ENCODE data around the gene ZNF236.

DNA sequence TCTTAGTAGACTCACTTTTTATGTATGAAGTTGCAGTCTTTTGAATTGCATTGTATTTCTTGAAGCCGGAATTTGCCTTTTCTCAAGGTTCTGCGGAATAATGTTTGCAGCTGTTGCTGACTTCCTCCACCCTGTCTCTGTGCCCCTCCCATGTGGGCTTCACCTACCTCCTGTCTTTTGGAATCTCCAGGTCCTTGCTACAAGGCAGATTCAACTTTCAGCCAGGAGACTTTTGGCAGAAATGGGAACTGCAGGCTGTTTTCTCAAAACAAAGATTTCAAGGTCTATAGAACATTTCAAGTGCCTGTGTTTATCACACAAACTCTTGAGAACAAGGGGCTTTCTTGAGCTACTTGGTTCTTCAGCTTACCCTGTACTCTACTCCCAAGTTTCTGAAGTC, 25.6 kb downstream of the ZNF236 start:
- TF ChIP-seq, protein P1, sequence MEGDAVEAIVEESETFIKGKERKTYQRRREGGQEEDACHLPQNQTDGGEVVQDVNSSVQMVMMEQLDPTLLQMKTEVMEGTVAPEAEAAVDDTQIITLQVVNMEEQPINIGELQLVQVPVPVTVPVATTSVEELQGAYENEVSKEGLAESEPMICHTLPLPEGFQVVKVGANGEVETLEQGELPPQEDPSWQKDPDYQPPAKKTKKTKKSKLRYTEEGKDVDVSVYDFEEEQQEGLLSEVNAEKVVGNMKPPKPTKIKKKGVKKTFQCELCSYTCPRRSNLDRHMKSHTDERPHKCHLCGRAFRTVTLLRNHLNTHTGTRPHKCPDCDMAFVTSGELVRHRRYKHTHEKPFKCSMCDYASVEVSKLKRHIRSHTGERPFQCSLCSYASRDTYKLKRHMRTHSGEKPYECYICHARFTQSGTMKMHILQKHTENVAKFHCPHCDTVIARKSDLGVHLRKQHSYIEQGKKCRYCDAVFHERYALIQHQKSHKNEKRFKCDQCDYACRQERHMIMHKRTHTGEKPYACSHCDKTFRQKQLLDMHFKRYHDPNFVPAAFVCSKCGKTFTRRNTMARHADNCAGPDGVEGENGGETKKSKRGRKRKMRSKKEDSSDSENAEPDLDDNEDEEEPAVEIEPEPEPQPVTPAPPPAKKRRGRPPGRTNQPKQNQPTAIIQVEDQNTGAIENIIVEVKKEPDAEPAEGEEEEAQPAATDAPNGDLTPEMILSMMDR (IDR thresholded peaks at IDR 0.05): peak; percentile 28
- no peak for TF ChIP-seq EZH2 (IDR thresholded peaks at IDR 0.05)

All from neural progenitor cell (in vitro differentiated cells).